ENCODE data around the gene CEACAM4.

- TF ChIP-seq CTCF (IDR thresholded peaks at IDR 0.05) (no peak), POLR2A (IDR thresholded peaks at IDR 0.05) (no peak), EP300 (IDR thresholded peaks at IDR 0.05) (no peak)
Observed at GRCh38 chr19:41623360-41623759, 3.5 kb downstream of the CEACAM4 start.
